ENCODE results near the gene SKA2.
"Not testable (repeated sequence)": the region's sequence is repeated elsewhere in the genome, so short reads cannot be mapped to it uniquely, and the experiment has no call there.

Gene SKA2

GRCh38 chr17:59152925-59153324, 2.1 kb downstream of the SKA2 start:
- FAIRE-seq (no peak), DNase-seq (ENCODE audit: low spot score) (no peak)

- FAIRE-seq (no peak), DNase-seq (ENCODE audit: low spot score) (no peak)
These were observed 3.4 kb downstream of the SKA2 start for GRCh38 chr17:59151591-59151990.

- FAIRE-seq: no peak
- no peak for DNase-seq (ENCODE audit: low spot score)
These were observed 4.0 kb downstream of the SKA2 start for GRCh38 chr17:59151006-59151405.

GRCh38 chr17:59149841-59150511, 5.0 kb downstream of the SKA2 start:
- peak; percentile 73 for FAIRE-seq
- DNase-seq (ENCODE audit: low spot score): no peak

- FAIRE-seq (no peak), DNase-seq (ENCODE audit: low spot score) (no peak)
These were observed 5.9 kb downstream of the SKA2 start for GRCh38 chr17:59149051-59149450.

- FAIRE-seq (no peak), DNase-seq (ENCODE audit: low spot score) (no peak)
These were observed 9.4 kb downstream of the SKA2 start for GRCh38 chr17:59145571-59146096.

GRCh38 chr17:59141860-59142259, 13.1 kb downstream of the SKA2 start:
- FAIRE-seq (no peak), DNase-seq (ENCODE audit: low spot score) (no peak)

- no peak for DNase-seq (ENCODE audit: low spot score)
- no peak for FAIRE-seq
These were observed 15.0 kb downstream of the SKA2 start for GRCh38 chr17:59139939-59140338.

GRCh38 chr17:59138339-59138738, 16.6 kb downstream of the SKA2 start:
- not testable (repeated sequence) for DNase-seq (ENCODE audit: low spot score)
- FAIRE-seq: peak; percentile 35

- FAIRE-seq: no peak
- no peak for DNase-seq (ENCODE audit: low spot score)
These were observed 23.9 kb downstream of the SKA2 start for GRCh38 chr17:59131131-59131530.

GRCh38 chr17:59129814-59130213, 25.2 kb downstream of the SKA2 start:
- DNase-seq (ENCODE audit: low spot score) (no peak), FAIRE-seq (no peak)

GRCh38 chr17:59126809-59127417, 28.1 kb downstream of the SKA2 start:
- peak; percentile 52 for FAIRE-seq
- DNase-seq (ENCODE audit: low spot score): no peak

- DNase-seq (ENCODE audit: low spot score) (no peak), FAIRE-seq (no peak)
These were observed 30.3 kb downstream of the SKA2 start for GRCh38 chr17:59124665-59125064.

GRCh38 chr17:59121901-59122480, 33.0 kb downstream of the SKA2 start:
- FAIRE-seq: peak; percentile 50
- no peak for DNase-seq (ENCODE audit: low spot score)

- FAIRE-seq: no peak
- no peak for DNase-seq (ENCODE audit: low spot score)
These were observed 39.5 kb downstream of the SKA2 start for GRCh38 chr17:59115474-59115873.

GRCh38 chr17:59111539-59111938, 43.4 kb downstream of the SKA2 start:
- DNase-seq (ENCODE audit: low spot score) (no peak), FAIRE-seq (no peak)

GRCh38 chr17:59110973-59111372, 44.0 kb downstream of the SKA2 start:
- FAIRE-seq: no peak
- no peak for DNase-seq (ENCODE audit: low spot score)

- FAIRE-seq (no peak), DNase-seq (ENCODE audit: low spot score) (no peak)
These were observed 46.4 kb downstream of the SKA2 start for GRCh38 chr17:59108400-59109102.

- DNase-seq (ENCODE audit: low spot score): no peak
- no peak for FAIRE-seq
These were observed 47.7 kb downstream of the SKA2 start for GRCh38 chr17:59107306-59107670.

- DNase-seq (ENCODE audit: low spot score): peak; percentile 100
- peak; percentile 98 for FAIRE-seq
These were observed 48.3 kb downstream of the SKA2 start, which contains the start of gene TRIM37 for GRCh38 chr17:59106463-59107305. TSS of gene TRIM37 (minus strand) at chr17:59106880. CDS start at chr17:59106461, 419 bp downstream.

- FAIRE-seq (peak; percentile 67), DNase-seq (ENCODE audit: low spot score) (peak; percentile 81)
These were observed 49.0 kb downstream of the SKA2 start for GRCh38 chr17:59105852-59106462.
